ENCODE measurements around the gene ZNF337. TPM values are rescaled to one million over a fixed set of nuclear protein-coding genes. Genes with fewer than 3 reads are reported as not detected.

The ZNF337 gene
- 10 to 100 TPM; 15.6 to 18.6 (median 17.2) TPM for total RNA-seq
- 1 to 10 TPM; 1.8 to 7.1 (median 3.6) TPM for polyA plus RNA-seq

- Histone ChIP-seq H3K36me3 (peaks cover 0 to 5% (median 0%) of the 10 kb centered on the region in 4 donors), H3K27ac (peak within 1 kb of the TSS; percentile 89 to 93 (median 92)), H3K4me3 (peak within 1 kb of the TSS; percentile 67 to 95 (median 88)), H3K4me1 (peaks cover 0 to 19% (median 13%) of the 10 kb centered on the region in 4 donors), H3K27me3 (no peaks in the 10 kb centered on the region), H3K9me3 (peaks cover 0 to 5% (median 0%) of the 10 kb centered on the region in 4 donors)
- TF ChIP-seq POLR2AphosphoS5 (IDR thresholded peaks at IDR 0.05) (peak; percentile 85 to 94 (median 89)), POLR2A (IDR thresholded peaks at IDR 0.05) (peak; percentile 59 to 66)
- TF ChIP-seq, protein P1, sequence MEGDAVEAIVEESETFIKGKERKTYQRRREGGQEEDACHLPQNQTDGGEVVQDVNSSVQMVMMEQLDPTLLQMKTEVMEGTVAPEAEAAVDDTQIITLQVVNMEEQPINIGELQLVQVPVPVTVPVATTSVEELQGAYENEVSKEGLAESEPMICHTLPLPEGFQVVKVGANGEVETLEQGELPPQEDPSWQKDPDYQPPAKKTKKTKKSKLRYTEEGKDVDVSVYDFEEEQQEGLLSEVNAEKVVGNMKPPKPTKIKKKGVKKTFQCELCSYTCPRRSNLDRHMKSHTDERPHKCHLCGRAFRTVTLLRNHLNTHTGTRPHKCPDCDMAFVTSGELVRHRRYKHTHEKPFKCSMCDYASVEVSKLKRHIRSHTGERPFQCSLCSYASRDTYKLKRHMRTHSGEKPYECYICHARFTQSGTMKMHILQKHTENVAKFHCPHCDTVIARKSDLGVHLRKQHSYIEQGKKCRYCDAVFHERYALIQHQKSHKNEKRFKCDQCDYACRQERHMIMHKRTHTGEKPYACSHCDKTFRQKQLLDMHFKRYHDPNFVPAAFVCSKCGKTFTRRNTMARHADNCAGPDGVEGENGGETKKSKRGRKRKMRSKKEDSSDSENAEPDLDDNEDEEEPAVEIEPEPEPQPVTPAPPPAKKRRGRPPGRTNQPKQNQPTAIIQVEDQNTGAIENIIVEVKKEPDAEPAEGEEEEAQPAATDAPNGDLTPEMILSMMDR (IDR thresholded peaks at IDR 0.05) = no peak
- intact Hi-C loops (cut with DNase I) = loop anchor here (2.0 to 10.0 kb wide), 3 partner anchors 74 to 472 kb away; no protein-coding TSS in a partner anchor
- 0% methylated on average over 82 of the region's 82 CpGs for WGBS, 2 donors
- DNase-seq = peak; percentile 97
These were observed at the start of gene ZNF337 for GRCh38 chr20:25696371-25697131. Gene ZNF337, minus strand, starts transcription at chr20:25696853. Its CDS starts 10,436 bp downstream, at chr20:25686417.

- intact Hi-C loops (cut with DNase I) = no loop called here
- H3K27ac ChIP-seq = no peak overlapping the region
- peaks cover 0 to 5% (median 0%) of the 10 kb centered on the region in 4 donors for H3K4me1 ChIP-seq
- DNase-seq = no peak
- H3K27me3 ChIP-seq = no peaks in the 10 kb centered on the region
- no peaks in the 10 kb centered on the region for H3K9me3 ChIP-seq
- TF ChIP-seq EP300 (IDR thresholded peaks at IDR 0.05) (no peak), POLR2AphosphoS5 (IDR thresholded peaks at IDR 0.05) (no peak), POLR2A (IDR thresholded peaks at IDR 0.05) (no peak)
- TF ChIP-seq, protein P1 (IDR thresholded peaks at IDR 0.05) = no peak
- 90 to 96% methylated on average over 1 of the region's 1 CpG for WGBS, 2 donors
- no peaks in the 10 kb centered on the region for H3K36me3 ChIP-seq
- H3K4me3 ChIP-seq = no peak overlapping the region
These were observed 49.1 kb upstream of the ZNF337 start for GRCh38 chr20:25745738-25746137.

- Histone ChIP-seq H3K27ac (no peak overlapping the region), H3K36me3 (no peaks in the 10 kb centered on the region), H3K9me3 (no peaks in the 10 kb centered on the region), H3K4me1 (no peaks in the 10 kb centered on the region), H3K27me3 (no peaks in the 10 kb centered on the region), H3K4me3 (no peak overlapping the region)
- no peak for TF ChIP-seq EP300 (IDR thresholded peaks at IDR 0.05)
- TF ChIP-seq, protein P1 (IDR thresholded peaks at IDR 0.05) = no peak
- no peak for TF ChIP-seq POLR2AphosphoS5 (IDR thresholded peaks at IDR 0.05)
- no peak for TF ChIP-seq POLR2A (IDR thresholded peaks at IDR 0.05)
- WGBS, 2 donors = 87 to 90% methylated on average over 4 of the region's 4 CpGs
- intact Hi-C loops (cut with DNase I) = no loop called here
- no peak for DNase-seq
These were observed 48.4 kb upstream of the ZNF337 start for GRCh38 chr20:25745100-25745499.

- 87 to 96% methylated on average over 2 of the region's 2 CpGs for WGBS, 2 donors
- intact Hi-C loops (cut with DNase I) = no loop called here
- H3K4me3 ChIP-seq = no peak overlapping the region
- H3K9me3 ChIP-seq = no peaks in the 10 kb centered on the region
- no peaks in the 10 kb centered on the region for H3K36me3 ChIP-seq
- no peaks in the 10 kb centered on the region for H3K27me3 ChIP-seq
- no peak for DNase-seq
- TF ChIP-seq, protein P1 (IDR thresholded peaks at IDR 0.05) = no peak
- no peak for TF ChIP-seq POLR2AphosphoS5 (IDR thresholded peaks at IDR 0.05)
- no peak for TF ChIP-seq POLR2A (IDR thresholded peaks at IDR 0.05)
- no peak for TF ChIP-seq EP300 (IDR thresholded peaks at IDR 0.05)
- no peaks in the 10 kb centered on the region for H3K4me1 ChIP-seq
- no peak overlapping the region for H3K27ac ChIP-seq
These were observed 47.6 kb upstream of the ZNF337 start for GRCh38 chr20:25744261-25744660.
